AML-193 (cell line): ENCODE data around the gene WFDC10B.
"Not testable (repeated sequence)": the region's sequence is repeated elsewhere in the genome, so short reads cannot be mapped to it uniquely, and the experiment has no call there.

Source experiments
- DNase-seq, 2 experiments: peaks; one replicate each; lab custom pipeline; 2025; lab: John Stamatoyannopoulos, UW

The WFDC10B gene

GRCh38 chr20:45647441-45648050 is 57.3 kb downstream of the WFDC10B start:
- DNase-seq = no peak

- no peak for DNase-seq
Observed at GRCh38 chr20:45646875-45647274, 57.9 kb downstream of the WFDC10B start.

GRCh38 chr20:45645869-45646268 is 59.0 kb downstream of the WFDC10B start:
- DNase-seq = not testable (repeated sequence)

- DNase-seq = not testable (repeated sequence)
Observed at GRCh38 chr20:45641076-45641475, 63.7 kb downstream of the WFDC10B start.

GRCh38 chr20:45639687-45640086 is 65.1 kb downstream of the WFDC10B start:
- no peak for DNase-seq

GRCh38 chr20:45636513-45636912 is 68.3 kb downstream of the WFDC10B start:
- DNase-seq = no peak
